NT2/D1 (cell line): ENCODE measurements around the gene CDC42EP4.

Experiments used
- SUZ12 ChIP-seq: IDR thresholded peaks from 2 replicates; pipeline ENCODE4 v1.6.1; 2011; ENCODE audit not compliant: insufficient read length, insufficient read depth; ENCODE audit errors: extremely low read depth
- YY1 ChIP-seq: IDR thresholded peaks from 2 replicates; pipeline ENCODE4 v1.6.1; 2011; ENCODE audit not compliant: insufficient read length, insufficient read depth

- no peak for TF ChIP-seq YY1
- no peak for TF ChIP-seq SUZ12
Measured at GRCh38 chr17:73352261-73352660, 40.5 kb upstream of the CDC42EP4 start.
